HFF-Myc (cell line): ENCODE data around the gene CCDC185.

Experiments
- DNase-seq: peaks from one replicate; pipeline ENCODE4 v3.0.0-alpha.2; 2011; ENCODE audit warnings: low read depth; ENCODE audit errors: extremely low read depth
- H3K4me3 ChIP-seq: replicated peaks from 2 replicates; pipeline ENCODE4 v1.5.1; 2011; ENCODE audit warnings: low read depth, mild to moderate bottlenecking, control low read depth, low read length
- TF ChIP-seq, protein P1 (sequence below): IDR thresholded peaks from 2 replicates; pipeline ENCODE4 v1.5.1; 2012; ENCODE audit warnings: mild to moderate bottlenecking, low read depth, low read length, control low read depth; ENCODE audit errors: missing control alignments

The CCDC185 gene

GRCh38 chr1:223419115-223419514 is 25.9 kb downstream of the CCDC185 start:
- TF ChIP-seq, protein P1, sequence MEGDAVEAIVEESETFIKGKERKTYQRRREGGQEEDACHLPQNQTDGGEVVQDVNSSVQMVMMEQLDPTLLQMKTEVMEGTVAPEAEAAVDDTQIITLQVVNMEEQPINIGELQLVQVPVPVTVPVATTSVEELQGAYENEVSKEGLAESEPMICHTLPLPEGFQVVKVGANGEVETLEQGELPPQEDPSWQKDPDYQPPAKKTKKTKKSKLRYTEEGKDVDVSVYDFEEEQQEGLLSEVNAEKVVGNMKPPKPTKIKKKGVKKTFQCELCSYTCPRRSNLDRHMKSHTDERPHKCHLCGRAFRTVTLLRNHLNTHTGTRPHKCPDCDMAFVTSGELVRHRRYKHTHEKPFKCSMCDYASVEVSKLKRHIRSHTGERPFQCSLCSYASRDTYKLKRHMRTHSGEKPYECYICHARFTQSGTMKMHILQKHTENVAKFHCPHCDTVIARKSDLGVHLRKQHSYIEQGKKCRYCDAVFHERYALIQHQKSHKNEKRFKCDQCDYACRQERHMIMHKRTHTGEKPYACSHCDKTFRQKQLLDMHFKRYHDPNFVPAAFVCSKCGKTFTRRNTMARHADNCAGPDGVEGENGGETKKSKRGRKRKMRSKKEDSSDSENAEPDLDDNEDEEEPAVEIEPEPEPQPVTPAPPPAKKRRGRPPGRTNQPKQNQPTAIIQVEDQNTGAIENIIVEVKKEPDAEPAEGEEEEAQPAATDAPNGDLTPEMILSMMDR, result no peak
- DNase-seq, result no peak
- H3K4me3 ChIP-seq, result no peak overlapping the region

GRCh38 chr1:223419561-223419960 is 26.3 kb downstream of the CCDC185 start:
- TF ChIP-seq, protein P1, result no peak
- H3K4me3 ChIP-seq, result no peak overlapping the region
- no peak for DNase-seq

- TF ChIP-seq, protein P1, result no peak
- no peak overlapping the region for H3K4me3 ChIP-seq
- no peak for DNase-seq
Observed at GRCh38 chr1:223421025-223421424, 27.8 kb downstream of the CCDC185 start.

- H3K4me3 ChIP-seq, result no peak overlapping the region
- TF ChIP-seq, protein P1, result no peak
- no peak for DNase-seq
Observed at GRCh38 chr1:223421676-223422075, 28.5 kb downstream of the CCDC185 start.

DNA sequence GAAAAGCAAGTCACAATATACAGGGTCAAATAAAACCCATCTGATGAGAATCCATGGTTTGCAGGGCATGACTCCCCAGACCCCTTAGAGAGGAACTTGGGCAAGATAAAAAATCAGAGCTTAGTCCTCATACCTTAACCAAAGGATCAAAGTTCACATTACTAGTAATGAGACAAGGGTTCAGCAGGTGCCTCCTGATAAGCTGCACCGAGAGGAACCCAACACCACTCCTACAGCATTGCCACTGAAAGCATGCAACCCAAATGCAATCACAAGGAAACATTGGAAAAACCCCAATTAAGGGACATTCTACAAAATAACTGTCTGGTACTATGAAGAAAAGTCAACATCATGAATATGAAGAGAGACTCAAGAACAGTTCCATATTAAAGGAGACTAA is 29.7 kb downstream of the CCDC185 start:
- TF ChIP-seq, protein P1, result no peak
- no peak overlapping the region for H3K4me3 ChIP-seq
- no peak for DNase-seq

DNA sequence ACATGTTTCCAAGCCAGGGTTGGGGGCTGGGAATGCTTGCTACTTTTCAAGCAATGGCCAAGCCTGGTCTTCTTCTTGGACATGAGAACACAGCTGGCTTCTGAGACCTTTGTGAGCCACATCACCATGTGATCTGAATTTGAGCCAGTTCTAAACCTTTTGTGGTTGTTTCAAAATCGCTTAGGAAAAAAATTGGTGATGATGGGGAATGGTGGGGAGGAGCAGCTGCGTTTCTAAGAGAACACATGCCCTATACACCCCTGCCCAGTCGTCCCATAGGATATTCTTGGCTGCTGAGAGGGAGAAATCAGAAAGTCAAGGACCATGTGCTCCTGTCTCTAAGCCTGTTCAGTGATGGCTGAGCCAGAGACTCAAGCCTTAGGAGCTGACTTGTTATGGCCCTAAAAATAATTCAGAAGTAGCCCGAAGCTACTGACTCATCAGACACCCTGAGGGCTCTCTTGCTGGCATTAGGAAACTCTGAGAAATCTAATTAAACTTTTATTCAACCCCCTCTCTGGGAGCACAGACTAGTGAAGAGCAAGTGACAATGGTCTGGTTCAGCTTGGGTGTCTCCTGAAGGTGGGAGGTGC is 30.5 kb downstream of the CCDC185 start:
- no peak for DNase-seq
- no peak overlapping the region for H3K4me3 ChIP-seq
- TF ChIP-seq, protein P1, result no peak

DNA sequence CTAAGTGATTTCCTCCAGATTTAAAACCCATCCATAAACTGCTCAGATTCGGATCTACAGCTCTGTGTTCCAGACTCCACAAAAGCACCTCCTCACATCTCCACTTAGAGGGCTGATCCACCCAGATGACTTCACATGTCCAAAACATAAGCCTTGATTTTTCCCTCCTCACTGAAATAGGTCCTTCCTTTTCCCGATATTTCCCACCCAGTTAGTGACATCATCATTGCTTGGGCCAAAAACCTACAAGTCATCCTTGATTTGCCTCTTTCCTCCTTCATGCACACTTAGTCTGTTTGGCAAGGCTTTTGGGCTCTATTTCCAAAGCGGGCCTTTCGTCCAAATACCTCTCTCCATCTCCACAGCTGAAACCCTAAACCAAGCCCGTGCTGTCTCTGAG is 32.3 kb downstream of the CCDC185 start:
- no peak overlapping the region for H3K4me3 ChIP-seq
- DNase-seq, result no peak
- TF ChIP-seq, protein P1, result no peak
